Testis (tissue), 2 donors: Measurements from ENCODE around the gene SFMBT2.

Experiments used
- POLR2A ChIP-seq: fragments of 450-650 bp; IDR thresholded peaks from one replicate; pipeline ENCODE4 v1.6.1; 2017; ENCODE audit warnings: antibody characterized with exemption, mild to moderate bottlenecking, moderate library complexity
- TF ChIP-seq, protein P1 (sequence below), 3 experiments: fragments of 450-650 bp in 2 of 3; fragments of 200-600 bp in 1 of 3; sonication (generic) in 1 of 3; IDR thresholded peaks; one replicate each; pipeline ENCODE4 v1.5.1; 2016 to 2019; ENCODE audit warnings: antibody characterized with exemption in 3 of 3, mild to moderate bottlenecking in 2 of 3, moderate library complexity in 1 of 3

DNA sequence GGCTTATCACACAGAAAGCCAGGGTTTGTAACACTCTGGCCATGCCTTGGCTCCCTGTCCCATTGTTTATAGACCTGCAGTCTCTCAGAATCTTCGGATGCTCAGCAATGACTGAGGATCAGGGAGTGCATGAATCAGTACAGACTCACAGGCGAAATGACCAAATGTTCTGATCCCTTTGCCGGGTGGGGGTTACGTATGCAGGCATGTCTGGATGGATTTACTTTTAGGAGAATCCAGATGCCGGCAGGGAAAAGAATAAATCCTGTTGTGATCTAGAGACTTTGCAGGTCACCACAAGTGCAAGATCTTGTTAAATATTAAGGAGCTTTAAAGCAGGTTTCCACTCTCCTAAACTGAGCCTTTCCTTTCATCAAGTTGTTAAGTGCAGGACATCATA lies 149.5 kb downstream of the SFMBT2 start:
- no peak for TF ChIP-seq POLR2A
- TF ChIP-seq, protein P1, sequence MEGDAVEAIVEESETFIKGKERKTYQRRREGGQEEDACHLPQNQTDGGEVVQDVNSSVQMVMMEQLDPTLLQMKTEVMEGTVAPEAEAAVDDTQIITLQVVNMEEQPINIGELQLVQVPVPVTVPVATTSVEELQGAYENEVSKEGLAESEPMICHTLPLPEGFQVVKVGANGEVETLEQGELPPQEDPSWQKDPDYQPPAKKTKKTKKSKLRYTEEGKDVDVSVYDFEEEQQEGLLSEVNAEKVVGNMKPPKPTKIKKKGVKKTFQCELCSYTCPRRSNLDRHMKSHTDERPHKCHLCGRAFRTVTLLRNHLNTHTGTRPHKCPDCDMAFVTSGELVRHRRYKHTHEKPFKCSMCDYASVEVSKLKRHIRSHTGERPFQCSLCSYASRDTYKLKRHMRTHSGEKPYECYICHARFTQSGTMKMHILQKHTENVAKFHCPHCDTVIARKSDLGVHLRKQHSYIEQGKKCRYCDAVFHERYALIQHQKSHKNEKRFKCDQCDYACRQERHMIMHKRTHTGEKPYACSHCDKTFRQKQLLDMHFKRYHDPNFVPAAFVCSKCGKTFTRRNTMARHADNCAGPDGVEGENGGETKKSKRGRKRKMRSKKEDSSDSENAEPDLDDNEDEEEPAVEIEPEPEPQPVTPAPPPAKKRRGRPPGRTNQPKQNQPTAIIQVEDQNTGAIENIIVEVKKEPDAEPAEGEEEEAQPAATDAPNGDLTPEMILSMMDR (IDR thresholded peaks at IDR 0.05) = no peak
